SHP77 (cell line): ENCODE results near the gene PANK4.
"Not testable (repeated sequence)": the region's sequence is repeated elsewhere in the genome, so short reads cannot be mapped to it uniquely, and the experiment has no call there.

Experiments used
- DNase-seq, 2 experiments: peaks; one replicate each; lab custom pipeline; 2025; lab: John Stamatoyannopoulos, UW

PANK4 gene

GRCh38 chr1:2558861-2559260 lies 32.5 kb upstream of the PANK4 start:
- DNase-seq = no peak

- DNase-seq = no peak
Measured at GRCh38 chr1:2558420-2558819, 32.0 kb upstream of the PANK4 start.

- DNase-seq = no peak
Measured at GRCh38 chr1:2557482-2558400, 31.3 kb upstream of the PANK4 start.

- no peak for DNase-seq
Measured at GRCh38 chr1:2556678-2557481, 30.5 kb upstream of the PANK4 start.

- no peak for DNase-seq
Measured at GRCh38 chr1:2556277-2556677, 29.9 kb upstream of the PANK4 start, which contains the start of gene TNFRSF14. Gene TNFRSF14 (plus strand): TSS chr1:2556371. CDS start chr1:2556665, 294 bp downstream.

GRCh38 chr1:2555634-2556276 lies 29.4 kb upstream of the PANK4 start:
- DNase-seq = no peak

GRCh38 chr1:2554621-2555387 lies 28.4 kb upstream of the PANK4 start:
- no peak for DNase-seq

GRCh38 chr1:2553871-2554620 lies 27.6 kb upstream of the PANK4 start:
- DNase-seq = no peak

GRCh38 chr1:2553076-2553475 lies 26.7 kb upstream of the PANK4 start:
- DNase-seq = not testable (repeated sequence)

GRCh38 chr1:2552189-2552588 lies 25.8 kb upstream of the PANK4 start:
- DNase-seq = no peak

- DNase-seq = not testable (repeated sequence)
Measured at GRCh38 chr1:2551544-2551943, 25.1 kb upstream of the PANK4 start.

- DNase-seq = not testable (repeated sequence)
Measured at GRCh38 chr1:2550309-2550861, 24.0 kb upstream of the PANK4 start.

GRCh38 chr1:2549367-2550029 lies 23.1 kb upstream of the PANK4 start:
- not testable (repeated sequence) for DNase-seq

- peak; percentile 66 to 72 for DNase-seq
Measured at GRCh38 chr1:2548068-2548589, 21.7 kb upstream of the PANK4 start.

GRCh38 chr1:2547210-2548067 lies 21.0 kb upstream of the PANK4 start:
- no peak for DNase-seq

- DNase-seq = peak; percentile 72 to 86
Measured at GRCh38 chr1:2546515-2547209, 20.3 kb upstream of the PANK4 start.

GRCh38 chr1:2545754-2546514 lies 19.5 kb upstream of the PANK4 start:
- peak; percentile 93 to 96 for DNase-seq
